ENCODE results near the gene AGBL5.
"Not testable (repeated sequence)": the region's sequence is repeated elsewhere in the genome, so short reads cannot be mapped to it uniquely, and the experiment has no call there.

Gene AGBL5

GRCh38 chr2:27118525-27119329 lies 67.3 kb downstream of the AGBL5 start, which contains the start of gene CGREF1:
TSS of gene CGREF1 (minus strand) at chr2:27119128. CDS start at chr2:27104366, 14,762 bp downstream.
- no peak for DNase-seq (ENCODE audit: low spot score)

- DNase-seq (ENCODE audit: low spot score): not testable (repeated sequence)
Observed at GRCh38 chr2:27119330-27119670, 67.8 kb downstream of the AGBL5 start.
